H1 (cell line): ENCODE data around the gene ADGRV1. TPM values are rescaled to one million over a fixed set of nuclear protein-coding genes. Genes with fewer than 3 reads are reported as not detected.

Experiments used
- CTCF ChIA-PET: fragments of 300-600 bp; sonication (Branson Sonifier 250); formaldehyde crosslinking; loops from one replicate; lab custom pipeline; 2021; ENCODE audit not compliant: partially characterized antibody; lab: Charles Lee
- POLR2A ChIA-PET: fragments of 300-600 bp; sonication (Branson Sonifier 250); formaldehyde crosslinking; loops from one replicate; lab custom pipeline; 2021; ENCODE audit warnings: inconsistent platforms; ENCODE audit not compliant: partially characterized antibody; lab: Charles Lee
- DNase-seq, 2 experiments: peaks; one replicate each; pipeline versions ENCODE4 v3.0.0 to v3.0.0-alpha.2; 2010 to 2022; ENCODE audit warnings: low spot score in 2 of 2, low read depth in 1 of 2, mixed read lengths in 1 of 2
- FAIRE-seq: peaks from 2 replicates; lab custom pipeline; 2011; peaks lifted over from hg19 to GRCh38; lab: Jason Lieb, UNC
- H2AFZ ChIP-seq: 2 replicates; pipeline ENCODE4 v1.8.1; 2012; ENCODE audit warnings: low read length, inconsistent platforms
- H2AK5ac ChIP-seq: 2 replicates; pipeline ENCODE4 v1.6.1; 2013; ENCODE audit warnings: low read depth, low read length
- H2BK120ac ChIP-seq: replicated peaks from 2 replicates; pipeline ENCODE3; 2013; ENCODE audit warnings: low read depth, low read length, inconsistent platforms
- H2BK12ac ChIP-seq: 2 replicates; pipeline ENCODE4 v1.6.1; 2013; ENCODE audit warnings: low read depth, low read length
- H2BK15ac ChIP-seq: 2 replicates; pipeline ENCODE4 v1.6.1; 2013; ENCODE audit warnings: low read length
- H2BK20ac ChIP-seq: 2 replicates; pipeline ENCODE4 v1.6.1; 2013; ENCODE audit warnings: low read length
- H2BK5ac ChIP-seq: 2 replicates; pipeline ENCODE4 v1.6.1; 2013; ENCODE audit warnings: low read depth, low read length
- H3K14ac ChIP-seq: 2 replicates; pipeline ENCODE4 v1.6.1; 2013; ENCODE audit warnings: inconsistent platforms; ENCODE audit not compliant: insufficient read length
- H3K18ac ChIP-seq: 2 replicates; pipeline ENCODE4 v1.6.1; 2013; ENCODE audit warnings: low read length; ENCODE audit errors: extremely low read depth
- H3K23ac ChIP-seq: 2 replicates; pipeline ENCODE4 v1.6.1; 2013; ENCODE audit warnings: inconsistent platforms; ENCODE audit not compliant: insufficient read length
- H3K23me2 ChIP-seq: 2 replicates; pipeline ENCODE4 v1.6.1; 2013; ENCODE audit warnings: low read depth, low read length
- H3K27ac ChIP-seq: 2 replicates; pipeline ENCODE4 v1.6.1; 2011; ENCODE audit warnings: low read depth, low read length, inconsistent platforms
- H3K27me3 ChIP-seq, 4 experiments: replicated peaks in 1 of 4; 1 replicate in 1 of 4; 2 replicates in 3 of 4; pipeline versions ENCODE4 v1.6.1 to v1.8.1; 2011 to 2013; ENCODE audit warnings: low read length in 3 of 4, mild to moderate bottlenecking in 3 of 4, inconsistent platforms in 2 of 4, mixed read lengths in 2 of 4, moderate library complexity in 1 of 4; ENCODE audit not compliant: control insufficient read depth in 3 of 4, insufficient read depth in 3 of 4; ENCODE audit errors: extremely low read depth in 1 of 4
- H3K36me3 ChIP-seq, 4 experiments: 2 replicates each; pipeline versions ENCODE4 v1.6.1 to v1.8.1; 2011 to 2013; ENCODE audit warnings: mild to moderate bottlenecking in 4 of 4, low read length in 3 of 4, moderate library complexity in 2 of 4, control low read depth in 1 of 4, inconsistent platforms in 1 of 4; ENCODE audit not compliant: insufficient read depth in 4 of 4, control insufficient read depth in 2 of 4
- H3K4ac ChIP-seq: replicated peaks from 2 replicates; pipeline ENCODE3; 2013; ENCODE audit warnings: low read length, low read depth, mixed read lengths, inconsistent platforms; ENCODE audit not compliant: insufficient read length
- H3K4me1 ChIP-seq, 4 experiments: replicated peaks in 1 of 4; 1 replicate in 1 of 4; 2 replicates in 3 of 4; pipeline versions ENCODE4 v1.6.1 to v1.8.1; 2011 to 2013; ENCODE audit warnings: low read length in 3 of 4, inconsistent platforms in 2 of 4, mixed read lengths in 1 of 4; ENCODE audit not compliant: insufficient read depth in 4 of 4, control insufficient read depth in 3 of 4
- H3K4me2 ChIP-seq, 2 experiments: 2 replicates each; pipeline versions ENCODE4 v1.6.1 to v1.8.1; 2011 to 2013; ENCODE audit warnings: low read depth in 2 of 2, low read length in 2 of 2, control low read depth in 1 of 2, inconsistent platforms in 1 of 2, mild to moderate bottlenecking in 1 of 2; ENCODE audit not compliant: insufficient read depth in 1 of 2
- H3K4me3 ChIP-seq, 4 experiments: fragments of 200-600, 300-600 bp in 1 of 4; sonication (generic), shearing (Covaris generic), sonication (Bioruptor Twin) in 1 of 4; 2 replicates each; pipeline versions ENCODE4 v1.5.1 to v1.8.1; 2011 to 2016; ENCODE audit warnings: low read length in 4 of 4, low read depth in 3 of 4, control low read depth in 2 of 4, inconsistent platforms in 2 of 4, mild to moderate bottlenecking in 2 of 4, mixed read lengths in 1 of 4, moderate library complexity in 1 of 4; ENCODE audit not compliant: insufficient read depth in 2 of 4; ENCODE audit errors: extremely low read depth in 1 of 4
- H3K56ac ChIP-seq: replicated peaks from 2 replicates; pipeline ENCODE3; 2013; ENCODE audit warnings: low read depth, mild to moderate bottlenecking, mixed read lengths, low read length, inconsistent platforms; ENCODE audit not compliant: insufficient read length
- H3K79me1 ChIP-seq: 2 replicates; pipeline ENCODE4 v1.6.1; 2013; ENCODE audit warnings: low read depth, low read length, control low read depth
- H3K79me2 ChIP-seq, 2 experiments: 2 replicates each; pipeline versions ENCODE4 v1.6.1 to v1.8.1; 2012 to 2013; ENCODE audit warnings: low read length in 2 of 2, mild to moderate bottlenecking in 2 of 2, inconsistent platforms in 1 of 2; ENCODE audit not compliant: insufficient read depth in 2 of 2, control insufficient read depth in 1 of 2
- H3K9ac ChIP-seq, 4 experiments: replicated peaks in 1 of 4; 1 replicate in 1 of 4; 2 replicates in 3 of 4; pipeline versions ENCODE4 v1.6.1 to v1.8.1; 2011 to 2013; ENCODE audit warnings: low read depth in 3 of 4, low read length in 3 of 4, control low read depth in 2 of 4, mild to moderate bottlenecking in 2 of 4, moderate library complexity in 2 of 4, inconsistent platforms in 1 of 4; ENCODE audit errors: extremely low read depth in 1 of 4
- H3K9me3 ChIP-seq, 2 experiments: 2 replicates each; pipeline versions ENCODE4 v1.6.1 to v1.8.1; 2012 to 2013; ENCODE audit warnings: mild to moderate bottlenecking in 2 of 2, moderate library complexity in 2 of 2, control low read depth in 1 of 2, inconsistent platforms in 1 of 2, low read depth in 1 of 2, low read length in 1 of 2, mixed read lengths in 1 of 2; ENCODE audit not compliant: insufficient read depth in 2 of 2
- H4K20me1 ChIP-seq, 2 experiments: replicated peaks in 1 of 2; 2 replicates each; pipeline versions ENCODE3 to v1.8.1; 2011 to 2013; ENCODE audit warnings: inconsistent platforms in 2 of 2, low read length in 2 of 2, mild to moderate bottlenecking in 1 of 2; ENCODE audit not compliant: insufficient read depth in 2 of 2, control insufficient read depth in 1 of 2
- H4K5ac ChIP-seq: 2 replicates; pipeline ENCODE4 v1.6.1; 2013; ENCODE audit warnings: low read length, low read depth, mixed read lengths, inconsistent platforms; ENCODE audit not compliant: insufficient read length
- H4K8ac ChIP-seq: 2 replicates; pipeline ENCODE4 v1.8.0; 2013; ENCODE audit warnings: mild to moderate bottlenecking, moderate library complexity, low read length, inconsistent platforms; ENCODE audit not compliant: insufficient read depth; ENCODE audit errors: extremely low read depth
- H4K91ac ChIP-seq: replicated peaks from 2 replicates; pipeline ENCODE3; 2013; ENCODE audit warnings: low read length, mixed read lengths, inconsistent platforms; ENCODE audit not compliant: insufficient read length
- CHD1 ChIP-seq: IDR thresholded peaks from 2 replicates; pipeline ENCODE4 v1.6.1; 2012; ENCODE audit warnings: low read depth, low read length, improper control_type of control experiment
- CHD2 ChIP-seq: IDR thresholded peaks from 2 replicates; pipeline ENCODE4 v1.6.1; 2012; ENCODE audit warnings: low read length, improper control_type of control experiment
- KDM1A ChIP-seq: fragments of 200-600, 300-600 bp; sonication (generic); IDR thresholded peaks from 2 replicates; pipeline ENCODE4 v1.7.1; 2016; ENCODE audit warnings: mild to moderate bottlenecking, low read length, borderline replicate concordance
- MAFK ChIP-seq: IDR thresholded peaks from 2 replicates; pipeline ENCODE4 v1.6.1; 2012; ENCODE audit warnings: low read depth, mild to moderate bottlenecking, improper control_type of control experiment, low read length
- MAX ChIP-seq: IDR thresholded peaks from 2 replicates; pipeline ENCODE4 v1.6.1; 2012; ENCODE audit warnings: inconsistent platforms
- POLR2A ChIP-seq, 2 experiments: IDR thresholded peaks; 1 replicate in 1 of 2; 2 replicates in 1 of 2; pipeline ENCODE4 v1.6.1; 2011; ENCODE audit warnings: low read depth in 2 of 2, low read length in 2 of 2, mild to moderate bottlenecking in 2 of 2; ENCODE audit errors: control extremely low read depth in 1 of 2
- SP1 ChIP-seq: IDR thresholded peaks from 2 replicates; pipeline ENCODE4 v1.6.1; 2011; ENCODE audit warnings: low read depth, low read length
- YY1 ChIP-seq: IDR thresholded peaks from 2 replicates; pipeline ENCODE4 v1.6.1; 2011; ENCODE audit warnings: low read depth, mild to moderate bottlenecking, low read length
- WGBS, 2 experiments: shearing (Covaris generic) in 1 of 2; methylation state at CpG; one replicate each; pipeline versions ENCODE4 v1.1.6 to v1.1.7; 2013 to 2015; ENCODE audit warnings: low lambda C conversion rate in 2 of 2, mixed read lengths in 2 of 2, inconsistent platforms in 1 of 2, low coverage in 1 of 2, missing lambda C conversion rate in 1 of 2; ENCODE audit not compliant: insufficient replicate concordance in 2 of 2, insufficient coverage in 1 of 2, insufficient read length in 1 of 2; ENCODE audit errors: extremely low coverage in 1 of 2, missing lambda C conversion rate in 1 of 2; 5-methylcytosine and 5-hydroxymethylcytosine counted together
- polyA plus RNA-seq, 7 experiments: library from polyadenylated mRNA; depleted of rRNA in 3 of 7; stranded (reverse) in 5 of 7; unstranded in 2 of 7; fragments of >200 nt in 5 of 7; fragments of 200-250 nt in 2 of 7; gene quantifications; 1 replicate in 5 of 7; 2 replicates in 1 of 7; 4 replicates in 1 of 7; pipeline versions ENCODE4 v1.2.1 to v1.2.3, GENCODE V29; 2011 to 2013; ENCODE audit warnings: missing spikeins in 2 of 7, mixed read lengths in 2 of 7
- total RNA-seq: library from RNA; stranded (reverse); fragmentation: NEBNext Ultra II Directional; extraction: Animal tissue kit (Norgen Biotek cat#: 25700); gene quantifications from 2 replicates; pipeline ENCODE4 v1.2.1, GENCODE V29; 2021

Gene ADGRV1
- total and polyA plus RNA-seq, 2 of the 8 experiments (the other 6 are each of a cell fraction or from before 2014, with no cell fraction given), result 53.1 to 62.2 TPM

- Histone ChIP-seq H3K4ac (no peak overlapping the region), H4K91ac (no peak overlapping the region), H2BK120ac (no peak overlapping the region), H2AFZ (no peak overlapping the region), H4K20me1 (no peaks in the 10 kb centered on the region), H3K36me3 (no peaks in the 10 kb centered on the region; a peak in 1 of 8 replicates), H3K14ac (no peak overlapping the region), H3K56ac (no peak overlapping the region), H3K9me3 (no peaks in the 10 kb centered on the region), H3K4me3 (no peak overlapping the region), H3K4me1 (no peaks in the 10 kb centered on the region; a peak in 1 of 7 replicates), H2BK15ac (no peak overlapping the region), H3K4me2 (no peak overlapping the region), H2BK20ac (no peak overlapping the region), H4K8ac (no peak overlapping the region), H3K27me3 (no peaks in the 10 kb centered on the region), H2AK5ac (no peak overlapping the region), H4K5ac (no peak overlapping the region), H3K9ac (no peak overlapping the region), H3K23ac (no peak overlapping the region), H2BK5ac (no peak overlapping the region), H3K23me2 (no peaks in the 10 kb centered on the region; the same call in 1 of the 2 replicates), H3K18ac (no peak overlapping the region), H3K27ac (no peak overlapping the region), H3K79me1 (no peaks in the 10 kb centered on the region), H3K79me2 (no peaks in the 10 kb centered on the region; a peak in 1 of 4 replicates), H2BK12ac (no peak overlapping the region)
- DNase-seq (no peak), FAIRE-seq (no peak)
- TF ChIP-seq MAFK, result no peak
- TF ChIP-seq CHD1, result no peak
- no peak for TF ChIP-seq SP1
- no peak for TF ChIP-seq KDM1A
- no peak for TF ChIP-seq YY1
- TF ChIP-seq CHD2, result no peak
- no peak for TF ChIP-seq POLR2A (IDR thresholded peaks at IDR 0.05; ENCODE audit: control extremely low read depth in 1 of 2, low read depth in 2 of 2, low read length in 2 of 2)
- TF ChIP-seq MAX, result no peak
- POLR2A ChIA-PET, result no interaction called here
- 81% methylated on average over 3 of the region's 4 CpGs; no CpG with 5 or more reads in 1 of the 2 experiments for WGBS, 2 experiments
- CTCF ChIA-PET, result interaction anchor here (2.2 kb wide), 1 partner anchor 12 kb away, joined by 6 read pairs; no protein-coding TSS in a partner anchor
Observed at GRCh38 chr5:91018712-91019371, 460.2 kb downstream of the ADGRV1 start.
